Activated CD4-positive, alpha-beta memory T cell treated with anti-CD3 and anti-CD28 coated beads, Interleukin-2, amount 10 ng/mL, durations not matched to agents 7 days and 5 days (primary cell): Measurements from ENCODE around the gene MZT1. TPM values are rescaled to one million over a fixed set of nuclear protein-coding genes. Genes with fewer than 3 reads are reported as not detected.

ENCODE experiments used
- CTCF ChIA-PET: fragments of 350-600 bp; sonication (Branson Sonifier 250); formaldehyde crosslinking; loops from one replicate; lab custom pipeline; 2021; ENCODE audit warnings: antibody characterized with exemption, inconsistent platforms; lab: Charles Lee
- POLR2A ChIA-PET: fragments of 350-600 bp; sonication (Branson Sonifier 250); formaldehyde crosslinking; loops from one replicate; lab custom pipeline; 2021; ENCODE audit warnings: antibody characterized with exemption; lab: Charles Lee
- DNase-seq: peaks from one replicate; pipeline ENCODE4 v3.0.0-alpha.2; 2020
- H3K27ac Mint-ChIP-seq: one replicate; pipeline ENCODE4 v1.8.0; 2021; ENCODE audit warnings: mild to moderate bottlenecking, mixed read lengths
- H3K27me3 Mint-ChIP-seq: one replicate; pipeline ENCODE4 v1.8.0; 2021; ENCODE audit warnings: mixed read lengths
- H3K36me3 Mint-ChIP-seq: one replicate; pipeline ENCODE4 v1.8.0; 2021; ENCODE audit warnings: low read depth, mixed read lengths
- H3K4me1 Mint-ChIP-seq: one replicate; pipeline ENCODE4 v1.8.0; 2021; ENCODE audit warnings: mixed read lengths
- H3K4me3 Mint-ChIP-seq: one replicate; pipeline ENCODE4 v1.8.0; 2021; ENCODE audit warnings: mild to moderate bottlenecking, mixed read lengths
- H3K9me3 Mint-ChIP-seq: one replicate; pipeline ENCODE4 v1.8.0; 2021; ENCODE audit warnings: mixed read lengths
- total RNA-seq, 2 experiments: library from RNA; stranded (reverse); gene quantifications; one replicate each; pipeline ENCODE4 v1.2.3, GENCODE V29; 2021

The MZT1 gene
- total RNA-seq = 10 to 100 TPM; 20.7 to 22.3 TPM

GRCh38 chr13:72727417-72728289, at the start of gene MZT1, which contains the start of gene BORA:
MZT1 (minus strand) TSS chr13:72727629; CDS start chr13:72727602, 27 bp downstream.
BORA (plus strand) TSS chr13:72727923; CDS start chr13:72728941, 1,018 bp downstream.
- Mint-ChIP-seq H3K36me3 (peaks cover 61% of the 10 kb centered on the region), H3K9me3 (no peaks in the 10 kb centered on the region), H3K27ac (peak within 1 kb of the TSS; percentile 84), H3K27me3 (no peaks in the 10 kb centered on the region), H3K4me3 (peak within 1 kb of the TSS; percentile 92), H3K4me1 (peaks cover 56% of the 10 kb centered on the region)
- peak; percentile 97 for DNase-seq
- ChIA-PET CTCF (interaction anchor here (0.9 to 1.3 kb wide), 2 partner anchors 50 to 53 kb away, joined by 3 read pairs; no protein-coding TSS in a partner anchor), POLR2A (interaction anchor here (0.7 to 4.0 kb wide), 9 partner anchors 9 to 1299 kb away, joined by 3 to 26 read pairs (median 3); partner anchors contain the start of gene DIS3)

- H3K27ac Mint-ChIP-seq = no peak overlapping the region
- POLR2A ChIA-PET = no interaction called here
- H3K27me3 Mint-ChIP-seq = no peaks in the 10 kb centered on the region
Measured at GRCh38 chr13:72774019-72774418, 46.6 kb upstream of the MZT1 start.

GRCh38 chr13:72763411-72763810, 36.0 kb upstream of the MZT1 start:
- POLR2A ChIA-PET = no interaction called here
- Mint-ChIP-seq H3K4me1 (peaks cover 2% of the 10 kb centered on the region), H3K4me3 (no peak overlapping the region), H3K36me3 (peaks cover 60% of the 10 kb centered on the region), H3K9me3 (no peaks in the 10 kb centered on the region), H3K27me3 (no peaks in the 10 kb centered on the region), H3K27ac (no peak overlapping the region)
- CTCF ChIA-PET = no interaction called here
- DNase-seq = no peak

More at GRCh38 chr13:72774019-72774418, 46.6 kb upstream of the MZT1 start:
- H3K9me3 Mint-ChIP-seq = no peaks in the 10 kb centered on the region
- DNase-seq = no peak
- H3K36me3 Mint-ChIP-seq = peaks cover 64% of the 10 kb centered on the region
- no peak overlapping the region for H3K4me3 Mint-ChIP-seq
- H3K4me1 Mint-ChIP-seq = peaks cover 21% of the 10 kb centered on the region
- CTCF ChIA-PET = no interaction called here

GRCh38 chr13:72760189-72760588, 32.8 kb upstream of the MZT1 start:
- no peaks in the 10 kb centered on the region for H3K4me1 Mint-ChIP-seq
- no peak overlapping the region for H3K4me3 Mint-ChIP-seq
- no peaks in the 10 kb centered on the region for H3K27me3 Mint-ChIP-seq
- CTCF ChIA-PET = interaction anchor here (1.0 kb wide), 1 partner anchor 14 kb away, joined by 3 read pairs; no protein-coding TSS in a partner anchor
- no peak overlapping the region for H3K27ac Mint-ChIP-seq
- H3K9me3 Mint-ChIP-seq = no peaks in the 10 kb centered on the region
- H3K36me3 Mint-ChIP-seq = peaks cover 60% of the 10 kb centered on the region
- POLR2A ChIA-PET = no interaction called here
- DNase-seq = no peak

GRCh38 chr13:72757792-72758535, 30.5 kb upstream of the MZT1 start:
- Mint-ChIP-seq H3K4me3 (no peak overlapping the region), H3K36me3 (peaks cover 69% of the 10 kb centered on the region), H3K27ac (no peak overlapping the region), H3K9me3 (no peaks in the 10 kb centered on the region), H3K4me1 (no peaks in the 10 kb centered on the region), H3K27me3 (no peaks in the 10 kb centered on the region)
- ChIA-PET POLR2A (no interaction called here), CTCF (no interaction called here)
- no peak for DNase-seq

- H3K27ac Mint-ChIP-seq = no peak overlapping the region
- no peak overlapping the region for H3K4me3 Mint-ChIP-seq
- no peaks in the 10 kb centered on the region for H3K9me3 Mint-ChIP-seq
- DNase-seq = no peak
- H3K4me1 Mint-ChIP-seq = peaks cover 1% of the 10 kb centered on the region
- CTCF ChIA-PET = no interaction called here
- H3K36me3 Mint-ChIP-seq = peaks cover 74% of the 10 kb centered on the region
- POLR2A ChIA-PET = interaction anchor here (1.4 kb wide), 1 partner anchor 12 kb away, joined by 6 read pairs; no protein-coding TSS in a partner anchor
- H3K27me3 Mint-ChIP-seq = no peaks in the 10 kb centered on the region
Measured at GRCh38 chr13:72754111-72754510, 26.7 kb upstream of the MZT1 start.

- H3K27ac Mint-ChIP-seq = no peak overlapping the region
- DNase-seq = no peak
- no peak overlapping the region for H3K4me3 Mint-ChIP-seq
- H3K36me3 Mint-ChIP-seq = peaks cover 79% of the 10 kb centered on the region
- POLR2A ChIA-PET = no interaction called here
- peaks cover 4% of the 10 kb centered on the region for H3K4me1 Mint-ChIP-seq
- H3K9me3 Mint-ChIP-seq = no peaks in the 10 kb centered on the region
- no peaks in the 10 kb centered on the region for H3K27me3 Mint-ChIP-seq
- CTCF ChIA-PET = no interaction called here
Measured at GRCh38 chr13:72751220-72751619, 23.8 kb upstream of the MZT1 start.

GRCh38 chr13:72745260-72745659, 17.8 kb upstream of the MZT1 start:
- CTCF ChIA-PET = no interaction called here

GRCh38 chr13:72740015-72740414, 12.6 kb upstream of the MZT1 start:
- no peak overlapping the region for H3K4me3 Mint-ChIP-seq
- H3K27me3 Mint-ChIP-seq = no peaks in the 10 kb centered on the region
- H3K36me3 Mint-ChIP-seq = peaks cover 69% of the 10 kb centered on the region
- peaks cover 21% of the 10 kb centered on the region for H3K4me1 Mint-ChIP-seq
- H3K27ac Mint-ChIP-seq = no peak overlapping the region
- ChIA-PET CTCF (no interaction called here), POLR2A (interaction anchor here (1.5 kb wide), 1 partner anchor 12 kb away, joined by 4 read pairs; the partner anchor contains the start of genes BORA and MZT1)
- H3K9me3 Mint-ChIP-seq = no peaks in the 10 kb centered on the region
- no peak for DNase-seq

More at GRCh38 chr13:72745260-72745659, 17.8 kb upstream of the MZT1 start:
- Mint-ChIP-seq H3K9me3 (no peaks in the 10 kb centered on the region), H3K27ac (no peak overlapping the region), H3K4me3 (no peak overlapping the region), H3K36me3 (peaks cover 70% of the 10 kb centered on the region), H3K4me1 (peaks cover 18% of the 10 kb centered on the region), H3K27me3 (no peaks in the 10 kb centered on the region)
- DNase-seq = no peak
- POLR2A ChIA-PET = no interaction called here

GRCh38 chr13:72737033-72737432, 9.6 kb upstream of the MZT1 start:
- ChIA-PET POLR2A (interaction anchor here (0.6 kb wide), 1 partner anchor 12 kb away, joined by 4 read pairs; no protein-coding TSS in a partner anchor), CTCF (no interaction called here)
- no peak overlapping the region for H3K4me3 Mint-ChIP-seq
- DNase-seq = no peak
- H3K9me3 Mint-ChIP-seq = no peaks in the 10 kb centered on the region
- H3K27me3 Mint-ChIP-seq = no peaks in the 10 kb centered on the region
- peaks cover 73% of the 10 kb centered on the region for H3K36me3 Mint-ChIP-seq
- no peak overlapping the region for H3K27ac Mint-ChIP-seq
- peaks cover 28% of the 10 kb centered on the region for H3K4me1 Mint-ChIP-seq

GRCh38 chr13:72728290-72728605, 819 bp upstream of the MZT1 start:
- CTCF ChIA-PET = interaction anchor here (0.9 to 1.9 kb wide), 3 partner anchors 43 to 53 kb away, joined by 3 to 5 read pairs (median 3); no protein-coding TSS in a partner anchor
- Mint-ChIP-seq H3K27ac (peak overlapping the region; percentile 84), H3K36me3 (peaks cover 58% of the 10 kb centered on the region), H3K9me3 (no peaks in the 10 kb centered on the region), H3K27me3 (no peaks in the 10 kb centered on the region), H3K4me3 (peak overlapping the region; percentile 92), H3K4me1 (peaks cover 54% of the 10 kb centered on the region)
- POLR2A ChIA-PET = interaction anchor here (0.7 to 4.0 kb wide), 10 partner anchors 10 to 1299 kb away, joined by 3 to 26 read pairs (median 3); partner anchors contain the start of genes DIS3 and PIBF1
- no peak for DNase-seq

GRCh38 chr13:72726726-72727416, 558 bp downstream of the MZT1 start:
- H3K27ac Mint-ChIP-seq = peak overlapping the region; percentile 84
- no peaks in the 10 kb centered on the region for H3K27me3 Mint-ChIP-seq
- peak overlapping the region; percentile 92 for H3K4me3 Mint-ChIP-seq
- H3K9me3 Mint-ChIP-seq = no peaks in the 10 kb centered on the region
- H3K36me3 Mint-ChIP-seq = peaks cover 64% of the 10 kb centered on the region
- DNase-seq = peak; percentile 59
- ChIA-PET CTCF (interaction anchor here (1.4 kb wide), 1 partner anchor 83 kb away, joined by 4 read pairs; no protein-coding TSS in a partner anchor), POLR2A (interaction anchor here (1.1 kb wide), 1 partner anchor 54 kb away, joined by 4 read pairs; the partner anchor contains the start of gene DIS3)
- H3K4me1 Mint-ChIP-seq = peaks cover 56% of the 10 kb centered on the region
